GM12878 (cell line): ENCODE data around the gene NFE2. TPM values are rescaled to one million over a fixed set of nuclear protein-coding genes. Genes with fewer than 3 reads are reported as not detected.

Experiments
- BACH1 ChIP-seq: fragments of 450-650 bp; IDR thresholded peaks from 2 replicates; pipeline ENCODE4 v1.6.1; 2017; ENCODE audit warnings: mild to moderate bottlenecking, borderline replicate concordance
- BMI1 ChIP-seq: fragments of 450-650 bp; IDR thresholded peaks from 2 replicates; pipeline ENCODE4 v1.6.1; 2016; ENCODE audit warnings: mild to moderate bottlenecking, moderate library complexity, borderline replicate concordance
- CREB1 ChIP-seq: IDR thresholded peaks from 2 replicates; pipeline ENCODE4 v1.6.1; 2012; ENCODE audit warnings: low read depth, mild to moderate bottlenecking, inconsistent platforms
- DPF2 ChIP-seq: fragments of 450-650 bp; IDR thresholded peaks from 2 replicates; pipeline ENCODE4 v1.6.1; 2017; ENCODE audit warnings: mild to moderate bottlenecking
- E2F4 ChIP-seq: IDR thresholded peaks from 2 replicates; pipeline ENCODE4 v1.6.1; 2012; ENCODE audit warnings: low read depth, low read length, improper control_type of control experiment
- ESRRA ChIP-seq: IDR thresholded peaks from 2 replicates; pipeline ENCODE4 v1.6.1; 2012; ENCODE audit warnings: mild to moderate bottlenecking, low read length, improper control_type of control experiment
- FOXK2 ChIP-seq: fragments of 450-650 bp; IDR thresholded peaks from 2 replicates; pipeline ENCODE4 v1.6.1; 2017; ENCODE audit warnings: mild to moderate bottlenecking, moderate library complexity
- GATAD2B ChIP-seq: fragments of 450-650 bp; conservative IDR thresholded peaks from 2 replicates; pipeline ENCODE4 v1.6.1; 2017; ENCODE audit warnings: low read depth, mild to moderate bottlenecking, moderate library complexity
- HCFC1 ChIP-seq: fragments of 150-350 bp; IDR thresholded peaks from 2 replicates; pipeline ENCODE4 v1.6.1; 2014; ENCODE audit warnings: low read length
- IKZF2 ChIP-seq, 2 experiments: fragments of 450-650 bp; IDR thresholded peaks; 2 replicates each; pipeline ENCODE4 v1.6.1; 2017; ENCODE audit warnings: mild to moderate bottlenecking in 2 of 2, moderate library complexity in 2 of 2
- LARP7 ChIP-seq: fragments of 450-650 bp; IDR thresholded peaks from 2 replicates; pipeline ENCODE4 v1.6.1; 2017; ENCODE audit warnings: mild to moderate bottlenecking
- MLLT1 ChIP-seq: fragments of 450-650 bp; IDR thresholded peaks from 2 replicates; pipeline ENCODE4 v1.6.1; 2016; ENCODE audit warnings: mild to moderate bottlenecking
- MXI1 ChIP-seq: fragments of 150-350 bp; IDR thresholded peaks from 2 replicates; pipeline ENCODE4 v1.6.1; 2011; ENCODE audit warnings: low read depth, mild to moderate bottlenecking, inconsistent platforms, low read length, improper control_type of control experiment
- MYB ChIP-seq: fragments of 150-350 bp; IDR thresholded peaks from 2 replicates; pipeline ENCODE4 v1.6.1; 2014; ENCODE audit warnings: mild to moderate bottlenecking, low read depth, low read length, borderline replicate concordance
- NFYB ChIP-seq: IDR thresholded peaks from 2 replicates; pipeline ENCODE4 v1.6.1; 2011; ENCODE audit warnings: low read depth, mild to moderate bottlenecking, low read length, improper control_type of control experiment, moderate library complexity; ENCODE audit not compliant: insufficient read depth
- POLR2A ChIP-seq: IDR thresholded peaks from 2 replicates; pipeline ENCODE4 v1.6.1; 2011; ENCODE audit warnings: low read depth, mild to moderate bottlenecking, low read length
- RAD21 ChIP-seq: IDR thresholded peaks from 2 replicates; pipeline ENCODE4 v1.6.1; 2011; ENCODE audit warnings: mild to moderate bottlenecking, low read depth, low read length, moderate library complexity; ENCODE audit not compliant: insufficient read depth
- RAD51 ChIP-seq: fragments of 450-650 bp; IDR thresholded peaks from 2 replicates; pipeline ENCODE4 v1.6.1; 2016; ENCODE audit warnings: moderate library complexity, mild to moderate bottlenecking, inconsistent platforms
- RFX5 ChIP-seq: IDR thresholded peaks from 2 replicates; pipeline ENCODE4 v1.6.1; 2011; ENCODE audit warnings: low read depth, low read length, improper control_type of control experiment
- SIN3A ChIP-seq: IDR thresholded peaks from 2 replicates; pipeline ENCODE4 v1.6.1; 2012; ENCODE audit warnings: low read depth, low read length, improper control_type of control experiment
- SP1 ChIP-seq: IDR thresholded peaks from one replicate; pipeline ENCODE4 v1.6.1; 2011; ENCODE audit warnings: low read depth, low read length
- SPI1 ChIP-seq: IDR thresholded peaks from 2 replicates; pipeline ENCODE4 v1.6.1; 2011; ENCODE audit warnings: low read depth, mild to moderate bottlenecking, low read length, moderate library complexity, borderline replicate concordance; ENCODE audit not compliant: insufficient read depth
- STAT3 ChIP-seq: IDR thresholded peaks from 2 replicates; pipeline ENCODE4 v1.6.1; 2011; ENCODE audit warnings: low read depth, low read length, improper control_type of control experiment
- TCF3 ChIP-seq: IDR thresholded peaks from 2 replicates; pipeline ENCODE4 v1.6.1; 2012; ENCODE audit warnings: low read depth, mild to moderate bottlenecking, low read length, borderline replicate concordance; ENCODE audit not compliant: insufficient read depth
- ZNF622 ChIP-seq: fragments of 450-650 bp; IDR thresholded peaks from 2 replicates; pipeline ENCODE4 v1.6.1; 2017; ENCODE audit warnings: mild to moderate bottlenecking, inconsistent platforms
- polyA plus RNA-seq, 11 experiments: library from polyadenylated mRNA; depleted of rRNA in 4 of 11; unstranded in 6 of 11; stranded (reverse) in 5 of 11; fragments of >200 nt; fragmentation: Nextera tagmentation in 4 of 11; fragmentation: Illumina TruSeq in 1 of 11; extraction: Ambion mirVana in 4 of 11; extraction: Trizol in 1 of 11; gene quantifications; 1 replicate in 1 of 11; 2 replicates in 10 of 11; pipeline versions ENCODE4 v1.2.1 to v1.2.3, GENCODE V29; 2011 to 2016; ENCODE audit warnings: inconsistent platforms in 2 of 11, missing spikeins in 2 of 11, low read depth in 1 of 11
- total RNA-seq, 4 experiments: library from RNA; depleted of rRNA in 3 of 4; stranded (reverse); fragments of >200 nt in 3 of 4; fragmentation: Illumina TruSeq in 1 of 4; extraction: Trizol in 1 of 4; gene quantifications; 2 replicates each; pipeline versions ENCODE4 v1.2.1 to v1.2.3, GENCODE V29; 2013 to 2021
- TF ChIP-seq, protein P1 (sequence below): IDR thresholded peaks from 2 replicates; pipeline ENCODE4 v1.6.1; 2011; ENCODE audit warnings: borderline replicate concordance, low read depth, mild to moderate bottlenecking, moderate library complexity, mixed read lengths, low read length; ENCODE audit not compliant: insufficient read depth; ENCODE audit errors: extremely low read length

The NFE2 gene
- total and polyA plus RNA-seq, 10 of the 15 experiments (the other 5 are each of a cell fraction or from before 2014, with no cell fraction given): 0.06 to 0.28 TPM; not detected in 8

- TF ChIP-seq SPI1: no peak
- TF ChIP-seq E2F4: no peak
- peak; percentile 80; the same call in 1 of the 2 replicates for TF ChIP-seq BMI1
- TF ChIP-seq GATAD2B: no peak
- TF ChIP-seq STAT3: no peak
- TF ChIP-seq RAD51: peak; percentile 95
- no peak for TF ChIP-seq MYB
- peak; percentile 91 for TF ChIP-seq POLR2A
- TF ChIP-seq ZNF622: no peak
- peak; percentile 90 for TF ChIP-seq CREB1
- TF ChIP-seq MXI1: no peak; the same call in none of the 2 replicates
- peak in 1 of 2 experiments; percentile 53; a peak in 2 of 4 replicates for TF ChIP-seq IKZF2 (IDR thresholded peaks at IDR 0.05)
- peak; percentile 27 for TF ChIP-seq MLLT1
- no peak for TF ChIP-seq ESRRA
- TF ChIP-seq RFX5: peak; percentile 94
- TF ChIP-seq NFYB: peak; percentile 96
- peak; percentile 79; the same call in 1 of the 2 replicates for TF ChIP-seq TCF3
- peak; percentile 99 for TF ChIP-seq SP1
- TF ChIP-seq LARP7: peak; percentile 51; the same call in 1 of the 2 replicates
- peak; percentile 49; the same call in 1 of the 2 replicates for TF ChIP-seq HCFC1
- TF ChIP-seq RAD21: peak; percentile 52; the same call in 1 of the 2 replicates
- peak; percentile 75; the same call in 1 of the 2 replicates for TF ChIP-seq SIN3A
- peak; percentile 60 for TF ChIP-seq BACH1
- TF ChIP-seq DPF2: 0 out of 2 replicates have a peak, but pooled peaks have one; percentile 14
- TF ChIP-seq FOXK2: no peak
- TF ChIP-seq, protein P1, sequence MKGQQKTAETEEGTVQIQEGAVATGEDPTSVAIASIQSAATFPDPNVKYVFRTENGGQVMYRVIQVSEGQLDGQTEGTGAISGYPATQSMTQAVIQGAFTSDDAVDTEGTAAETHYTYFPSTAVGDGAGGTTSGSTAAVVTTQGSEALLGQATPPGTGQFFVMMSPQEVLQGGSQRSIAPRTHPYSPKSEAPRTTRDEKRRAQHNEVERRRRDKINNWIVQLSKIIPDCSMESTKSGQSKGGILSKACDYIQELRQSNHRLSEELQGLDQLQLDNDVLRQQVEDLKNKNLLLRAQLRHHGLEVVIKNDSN: peak; percentile 76
These were observed 24.0 kb upstream of the NFE2 start, which contains the start of gene COPZ1 (continued) for GRCh38 chr12:54324617-54325441.
